HEK293T (cell line): ENCODE data around the gene ISM2.

Experiments
- ARNT ChIP-seq: fragments of 450-650 bp; IDR thresholded peaks from 2 replicates; pipeline ENCODE4 v1.6.1; 2017; ENCODE audit warnings: mild to moderate bottlenecking
- BHLHE40 ChIP-seq: fragments of 450-650 bp; IDR thresholded peaks from 2 replicates; pipeline ENCODE4 v1.6.1; 2016; ENCODE audit warnings: mild to moderate bottlenecking, moderate library complexity, borderline replicate concordance
- FOXA1 ChIP-seq: fragments of 450-650 bp; IDR thresholded peaks from 2 replicates; pipeline ENCODE4 v1.6.1; 2016; ENCODE audit warnings: mild to moderate bottlenecking
- FOXM1 ChIP-seq: fragments of 450-650 bp; IDR thresholded peaks from 2 replicates; pipeline ENCODE4 v1.6.1; 2017; ENCODE audit warnings: mild to moderate bottlenecking, borderline replicate concordance
- HDGF ChIP-seq: fragments of 450-650 bp; IDR thresholded peaks from 2 replicates; pipeline ENCODE4 v1.6.1; 2017; ENCODE audit warnings: antibody characterized with exemption, borderline replicate concordance
- SP1 ChIP-seq: fragments of 450-650 bp; IDR thresholded peaks from 2 replicates; pipeline ENCODE4 v1.6.1; 2017
- SUZ12 ChIP-seq: fragments of 450-650 bp; IDR thresholded peaks from 2 replicates; pipeline ENCODE4 v1.6.1; 2016; ENCODE audit warnings: mild to moderate bottlenecking
- TARDBP ChIP-seq: fragments of 450-650 bp; IDR thresholded peaks from 2 replicates; pipeline ENCODE4 v1.6.1; 2016
- ZNF384 ChIP-seq: fragments of 450-650 bp; IDR thresholded peaks from 2 replicates; pipeline ENCODE4 v1.6.1; 2016

DNA sequence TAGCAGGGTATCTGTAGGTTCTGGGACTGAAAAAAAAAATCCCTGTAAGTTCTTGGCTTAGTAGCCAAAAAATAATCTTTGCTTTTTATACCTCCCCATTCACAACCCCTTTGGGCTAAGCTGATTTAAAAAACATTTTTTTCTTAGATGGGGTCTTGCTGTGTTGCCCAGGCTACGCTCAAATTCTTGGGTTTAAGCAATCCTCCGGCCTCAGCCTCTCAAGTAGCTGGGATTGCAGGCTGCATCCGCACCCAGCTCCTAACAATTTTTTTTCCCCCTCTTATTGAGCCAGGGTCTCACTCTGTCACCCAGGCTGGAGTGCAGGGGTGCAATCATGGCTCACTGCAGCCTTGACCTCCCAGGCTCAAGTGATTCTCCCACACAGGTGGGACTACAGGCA lies 9.1 kb upstream of the ISM2 start:
- TF ChIP-seq ARNT = no peak
- TF ChIP-seq ZNF384 = no peak
- no peak for TF ChIP-seq SUZ12
- TF ChIP-seq BHLHE40 = no peak
- no peak for TF ChIP-seq HDGF
- no peak for TF ChIP-seq FOXM1
- TF ChIP-seq TARDBP = no peak
- no peak for TF ChIP-seq FOXA1
- no peak for TF ChIP-seq SP1
